EH (cell line): ENCODE results near the gene SREBF2.
A peak's percentile ranks its signal among the peaks of the same experiment; 100 is the strongest.

ENCODE experiments used
- DNase-seq: peaks from one replicate; pipeline ENCODE4 v3.0.0-alpha.2; 2015; ENCODE audit warnings: low read depth

The SREBF2 gene

DNA sequence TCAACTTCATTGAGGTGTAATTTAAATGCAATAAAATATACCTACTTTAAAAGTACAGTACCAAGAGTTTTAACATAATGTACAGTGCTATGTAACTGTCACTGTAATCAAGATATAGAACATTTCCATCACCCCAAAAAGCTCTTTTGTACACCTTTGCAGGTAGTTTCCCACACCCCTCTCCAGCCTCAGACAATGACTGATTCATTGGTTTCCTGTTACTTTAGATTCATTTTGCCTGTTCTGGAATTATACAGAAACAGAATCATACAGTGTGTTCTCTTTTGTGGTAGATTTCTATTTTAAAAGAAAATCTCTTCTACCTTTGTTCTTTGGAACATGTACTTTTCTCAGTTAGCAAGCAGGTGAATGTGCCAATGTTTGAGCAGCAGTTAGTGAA, 43.8 kb downstream of the SREBF2 start:
- no peak for DNase-seq

DNA sequence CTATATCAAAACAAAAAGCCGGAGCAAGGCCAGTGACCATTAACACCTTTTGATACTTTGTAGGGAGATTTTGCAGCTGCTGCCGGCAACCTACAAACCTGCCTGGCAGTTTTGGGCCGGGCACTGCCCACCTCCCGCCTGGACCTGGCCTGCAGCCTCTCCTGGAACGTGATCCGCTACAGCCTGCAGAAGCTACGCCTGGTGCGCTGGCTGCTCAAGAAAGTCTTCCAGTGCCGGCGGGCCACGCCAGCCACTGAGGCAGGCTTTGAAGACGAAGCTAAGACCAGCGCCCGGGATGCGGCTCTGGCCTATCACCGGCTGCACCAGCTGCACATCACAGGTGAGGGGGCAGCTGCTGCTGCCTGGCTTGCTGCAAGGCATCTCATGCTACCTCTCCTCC, 47.7 kb downstream of the SREBF2 start:
- no peak for DNase-seq

GRCh38 chr22:41883400-41883799, 50.5 kb downstream of the SREBF2 start:
- DNase-seq, result no peak

DNA sequence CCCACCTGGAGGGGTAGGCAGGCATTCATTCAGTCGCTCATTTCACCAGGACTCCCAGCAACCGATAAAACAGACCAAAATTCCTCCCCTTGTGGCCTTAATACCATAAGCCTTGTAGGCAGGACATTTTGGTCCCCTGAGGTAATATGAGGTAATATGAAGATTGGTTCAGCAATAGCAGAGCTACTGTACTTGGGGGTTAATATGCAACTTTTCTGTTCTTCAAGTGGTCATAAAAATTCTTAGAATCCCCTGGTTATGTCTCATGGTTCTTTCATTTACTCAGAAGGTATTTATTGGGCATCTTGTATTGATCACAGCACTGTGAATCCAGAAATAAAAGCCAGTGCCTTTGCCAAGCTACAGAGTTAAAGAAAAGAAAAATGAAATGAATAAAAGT, 52.2 kb downstream of the SREBF2 start:
- peak; percentile 46 for DNase-seq

DNA sequence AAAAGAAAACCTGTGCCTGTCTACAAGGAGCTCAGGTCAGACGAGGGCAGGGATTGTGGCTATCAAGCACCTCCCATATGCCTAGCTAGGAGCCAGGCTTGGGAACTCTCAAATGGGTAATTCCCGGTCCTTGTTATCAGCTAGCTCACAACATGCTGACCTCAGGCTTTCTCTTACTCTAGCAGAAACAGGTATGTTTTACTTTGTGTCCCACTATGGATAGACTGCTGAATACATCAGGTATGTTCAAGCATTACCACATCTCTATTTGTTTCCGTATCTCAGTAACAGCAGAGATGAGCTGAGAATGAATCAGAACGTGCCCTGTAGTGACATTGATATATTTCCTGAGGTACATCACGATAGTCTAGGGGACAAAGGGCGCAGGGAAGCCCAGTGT, 52.6 kb downstream of the SREBF2 start:
- no peak for DNase-seq

GRCh38 chr22:41888627-41889200, 55.8 kb downstream of the SREBF2 start:
- DNase-seq, result peak; percentile 70

GRCh38 chr22:41891407-41891806, 58.5 kb downstream of the SREBF2 start:
- no peak for DNase-seq

GRCh38 chr22:41892721-41893120, 59.8 kb downstream of the SREBF2 start:
- DNase-seq, result no peak

DNA sequence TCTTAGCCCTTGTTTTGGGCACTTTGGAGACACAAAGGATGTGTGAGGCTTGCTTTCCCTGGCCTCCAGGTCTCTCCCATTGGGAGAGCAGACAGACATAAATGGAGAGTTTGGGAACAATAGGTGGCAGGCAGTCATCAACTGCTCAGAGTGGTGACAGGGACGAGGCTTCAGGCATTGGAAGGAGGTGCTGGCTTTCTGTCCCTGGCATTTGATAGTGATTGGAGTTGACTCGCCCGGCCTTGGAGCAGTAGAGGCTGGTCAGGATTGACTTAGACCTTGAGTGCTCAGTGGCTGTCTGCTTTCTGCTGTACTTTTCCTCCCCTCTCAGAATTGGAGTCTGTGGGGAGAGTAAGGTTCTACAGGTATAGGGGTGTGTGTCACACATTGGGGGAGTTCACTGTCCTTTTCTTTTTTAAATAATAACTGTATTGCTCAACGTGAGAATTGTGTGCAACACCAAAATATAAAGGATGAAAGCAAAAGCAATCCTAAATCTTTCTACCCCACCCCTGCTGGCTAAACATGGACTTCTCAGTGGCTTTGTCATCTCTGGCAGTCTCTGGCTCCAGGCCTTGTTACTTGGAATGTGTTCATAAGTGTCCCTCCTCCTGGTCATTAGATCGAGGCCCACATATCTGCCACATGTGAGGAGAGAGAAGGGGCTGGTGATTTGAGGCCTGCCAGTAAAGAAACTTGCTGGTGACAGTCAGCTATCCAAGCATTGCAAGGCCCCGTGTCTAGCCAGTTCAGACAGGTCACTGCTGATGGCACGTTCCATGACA, 60.9 kb downstream of the SREBF2 start:
- DNase-seq, result no peak

- no peak for DNase-seq
Observed at GRCh38 chr22:41898645-41899044, 65.7 kb downstream of the SREBF2 start.

- no peak for DNase-seq
Observed at GRCh38 chr22:41899110-41899509, 66.2 kb downstream of the SREBF2 start.

DNA sequence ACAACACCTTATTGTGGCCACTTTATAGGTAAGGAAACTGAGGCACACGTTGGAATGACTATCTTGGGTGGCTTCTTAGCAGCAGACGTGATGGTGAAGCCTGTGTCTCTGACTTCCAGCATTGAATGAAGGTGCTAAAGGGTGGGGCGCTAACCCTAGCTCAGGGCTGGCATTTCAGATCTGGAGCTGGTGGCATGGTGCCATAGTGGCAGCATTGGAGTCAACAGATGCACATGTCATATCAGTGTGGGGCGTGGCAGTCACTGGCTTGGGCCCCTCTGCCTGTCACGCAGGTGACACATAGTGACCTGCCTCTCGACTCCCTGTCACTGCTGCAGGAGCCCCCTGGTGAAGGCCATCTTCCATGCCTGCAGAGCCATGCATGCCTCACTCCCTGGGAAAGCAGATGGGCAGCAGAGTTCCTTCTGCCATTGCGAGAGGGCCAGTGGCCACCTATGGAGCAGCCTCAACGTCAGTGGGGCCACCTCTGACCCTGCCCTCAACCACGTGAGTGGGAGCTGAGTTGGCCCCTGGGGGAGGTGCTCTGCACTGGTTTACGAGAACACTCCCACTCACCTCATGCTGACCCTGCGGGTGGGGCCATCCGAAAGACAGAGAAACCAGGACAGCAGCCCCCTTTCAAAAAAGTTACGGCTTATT, 67.2 kb downstream of the SREBF2 start:
- DNase-seq, result no peak

GRCh38 chr22:41900652-41901312, 67.9 kb downstream of the SREBF2 start:
- DNase-seq, result no peak

DNA sequence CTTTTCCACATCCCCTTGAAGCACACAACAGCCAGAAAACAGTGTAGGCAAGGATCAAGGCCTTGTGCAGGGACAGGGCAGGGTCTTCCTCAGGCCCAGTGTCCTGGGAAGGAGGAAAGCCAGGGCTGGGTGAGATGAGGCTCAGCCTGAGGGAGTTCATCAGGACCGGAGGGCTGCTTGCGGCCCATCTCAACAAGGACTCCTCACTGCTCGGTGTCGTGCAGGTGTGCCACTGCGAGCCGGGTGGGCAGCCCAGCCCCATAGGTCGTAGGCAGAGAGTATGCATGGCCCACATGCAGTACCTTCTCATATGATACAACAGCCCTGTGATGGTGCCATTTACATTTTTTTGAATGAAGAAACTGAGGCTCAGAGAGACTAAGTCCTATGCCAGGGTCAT, 69.1 kb downstream of the SREBF2 start:
- DNase-seq, result no peak

GRCh38 chr22:41902932-41903421, 70.1 kb downstream of the SREBF2 start:
- DNase-seq, result no peak

- no peak for DNase-seq
Observed at GRCh38 chr22:41904450-41905410, 71.8 kb downstream of the SREBF2 start.

- DNase-seq, result no peak
Observed at GRCh38 chr22:41905411-41906202, 72.7 kb downstream of the SREBF2 start.

DNA sequence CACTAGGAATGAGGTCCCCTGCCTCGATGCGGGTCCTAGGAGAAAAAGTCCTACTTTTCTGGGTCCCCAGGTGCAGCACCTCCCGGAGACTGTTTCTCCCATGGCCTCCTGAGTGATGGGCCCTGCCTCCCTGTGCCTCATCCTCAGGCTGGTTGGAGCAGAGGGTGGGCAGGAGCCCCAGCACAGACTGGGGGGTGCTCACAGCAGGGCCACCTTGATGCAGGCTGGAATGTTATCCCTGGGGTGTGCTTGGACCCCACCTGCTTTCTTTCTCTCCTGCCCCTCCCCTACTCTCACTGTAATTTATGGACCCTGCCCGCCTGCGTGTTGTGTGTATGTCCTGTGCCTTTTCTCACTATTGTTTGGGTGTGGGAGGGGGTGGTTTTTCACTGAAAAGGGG, 73.9 kb downstream of the SREBF2 start:
- no peak for DNase-seq

DNA sequence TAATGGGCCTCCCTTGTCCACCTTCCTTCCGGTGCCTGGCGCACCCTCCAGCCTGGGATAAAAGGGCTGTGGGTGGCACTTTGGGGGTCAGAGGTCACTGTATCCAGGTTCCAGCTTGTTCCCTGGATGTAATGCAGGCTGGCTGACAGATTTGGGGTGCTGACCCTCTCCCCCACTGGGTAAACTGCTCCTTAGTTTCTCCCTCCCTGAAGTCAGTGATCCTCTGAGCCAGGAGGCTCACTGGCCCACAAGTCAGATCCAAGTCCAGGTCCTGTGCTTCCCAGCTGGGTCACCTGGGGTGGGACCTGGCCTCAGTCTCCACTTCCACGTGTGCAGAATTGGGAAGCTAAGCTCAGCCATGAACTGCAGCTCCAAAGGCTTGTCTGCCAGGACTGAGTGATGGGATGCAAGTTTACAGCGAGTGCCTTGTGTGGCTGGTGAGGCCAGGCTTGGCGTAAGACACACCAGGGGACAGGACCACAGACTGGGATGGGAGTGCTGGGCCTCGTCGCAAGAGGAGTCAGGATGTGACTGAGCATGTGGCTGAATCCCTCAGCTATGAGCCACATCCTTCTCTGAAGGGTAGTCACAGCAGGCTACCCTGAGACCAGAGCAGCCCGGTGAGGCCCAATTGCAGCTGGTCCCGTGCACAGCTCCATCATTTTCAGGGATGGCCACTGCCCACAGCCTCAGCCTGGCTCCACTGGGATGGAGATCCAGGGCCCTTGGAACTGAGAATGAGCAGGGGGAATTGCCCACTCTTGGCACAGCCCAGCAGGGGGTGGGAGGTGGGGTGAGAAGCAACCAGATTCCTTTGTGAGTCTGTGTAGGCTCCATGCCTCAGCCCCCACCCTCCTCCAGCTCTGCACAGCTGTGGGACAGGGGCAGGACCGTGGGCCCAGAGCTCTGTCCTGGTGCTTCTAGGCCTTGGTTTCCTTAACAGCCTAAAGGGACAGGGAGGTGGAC, 74.8 kb downstream of the SREBF2 start:
- DNase-seq, result peak; percentile 34
